ELR (cell line): ENCODE results near the gene TMEM169.

Source experiments
- DNase-seq: peaks from one replicate; pipeline ENCODE4 v3.0.0-alpha.2; 2015; ENCODE audit warnings: low read depth

Gene TMEM169

GRCh38 chr2:216104691-216105090, 23.0 kb downstream of the TMEM169 start:
- DNase-seq = no peak

GRCh38 chr2:216107320-216107719, 25.6 kb downstream of the TMEM169 start:
- no peak for DNase-seq

GRCh38 chr2:216107760-216108159, 26.0 kb downstream of the TMEM169 start:
- DNase-seq = no peak

- peak; percentile 36 for DNase-seq
These were observed 26.7 kb downstream of the TMEM169 start for GRCh38 chr2:216108310-216108966.

GRCh38 chr2:216108967-216109921, 27.5 kb downstream of the TMEM169 start, which contains the start of gene XRCC5:
Gene XRCC5 (plus strand): TSS chr2:216109348. CDS start chr2:216109437, 89 bp downstream.
- peak; percentile 97 for DNase-seq

- DNase-seq = peak; percentile 70
These were observed 28.4 kb downstream of the TMEM169 start for GRCh38 chr2:216109962-216110614.

- peak; percentile 22 for DNase-seq
These were observed 28.9 kb downstream of the TMEM169 start for GRCh38 chr2:216110620-216111019.

GRCh38 chr2:216111122-216111521, 29.4 kb downstream of the TMEM169 start:
- no peak for DNase-seq

- DNase-seq = no peak
These were observed 31.2 kb downstream of the TMEM169 start for GRCh38 chr2:216112926-216113325.

GRCh38 chr2:216113572-216113971, 31.9 kb downstream of the TMEM169 start:
- no peak for DNase-seq

- no peak for DNase-seq
These were observed 32.6 kb downstream of the TMEM169 start for GRCh38 chr2:216114382-216114713.

- DNase-seq = peak; percentile 99
These were observed 33.2 kb downstream of the TMEM169 start for GRCh38 chr2:216114714-216115531.

- DNase-seq = no peak
These were observed 34.7 kb downstream of the TMEM169 start for GRCh38 chr2:216116418-216116817.

GRCh38 chr2:216117561-216118340, 36.0 kb downstream of the TMEM169 start:
- peak; percentile 68 for DNase-seq

- DNase-seq = no peak
These were observed 36.8 kb downstream of the TMEM169 start for GRCh38 chr2:216118474-216118873.

- no peak for DNase-seq
These were observed 37.4 kb downstream of the TMEM169 start for GRCh38 chr2:216119146-216119545.

GRCh38 chr2:216119986-216120385, 38.3 kb downstream of the TMEM169 start:
- DNase-seq = no peak

GRCh38 chr2:216121255-216121654, 39.5 kb downstream of the TMEM169 start:
- no peak for DNase-seq

GRCh38 chr2:216126943-216127342, 45.2 kb downstream of the TMEM169 start:
- no peak for DNase-seq

GRCh38 chr2:216130346-216130971, 48.7 kb downstream of the TMEM169 start:
- DNase-seq = no peak
